GM08714 (cell line): ENCODE data around the gene PRAME.
"Not testable (repeated sequence)": the region's sequence is repeated elsewhere in the genome, so short reads cannot be mapped to it uniquely, and the experiment has no call there.

Source experiments
- H3K4me3 ChIP-seq: fragments of 200-500 bp; sonication (Bioruptor generic); 2 replicates; pipeline ENCODE4 v1.5.1; 2014; ENCODE audit warnings: mild to moderate bottlenecking, low read length, inconsistent platforms
- ZNF274 ChIP-seq: IDR thresholded peaks from 2 replicates; pipeline ENCODE4 v1.6.1; 2012; ENCODE audit warnings: mild to moderate bottlenecking, low read depth, low read length

Gene PRAME

DNA sequence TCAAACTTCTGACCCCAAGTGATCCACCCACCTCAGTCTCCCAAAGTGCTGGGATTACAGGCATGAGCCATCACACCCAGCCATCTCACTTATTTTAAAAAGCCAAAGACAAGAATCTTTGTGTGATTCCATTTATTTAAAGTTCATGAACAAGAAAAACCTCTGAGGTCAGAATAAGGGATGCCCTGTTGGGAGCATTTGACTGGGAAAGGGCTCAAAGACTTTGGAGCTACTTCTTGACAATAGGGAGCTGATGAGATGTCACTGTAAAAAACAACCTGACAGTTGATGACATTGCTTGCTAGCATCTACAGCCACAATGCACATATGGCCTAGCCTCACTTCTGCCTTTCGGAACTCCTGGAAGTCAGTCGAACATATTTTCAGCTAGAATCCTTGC lies 45.4 kb downstream of the PRAME start:
- H3K4me3 ChIP-seq = no peak overlapping the region
- no peak for TF ChIP-seq ZNF274

DNA sequence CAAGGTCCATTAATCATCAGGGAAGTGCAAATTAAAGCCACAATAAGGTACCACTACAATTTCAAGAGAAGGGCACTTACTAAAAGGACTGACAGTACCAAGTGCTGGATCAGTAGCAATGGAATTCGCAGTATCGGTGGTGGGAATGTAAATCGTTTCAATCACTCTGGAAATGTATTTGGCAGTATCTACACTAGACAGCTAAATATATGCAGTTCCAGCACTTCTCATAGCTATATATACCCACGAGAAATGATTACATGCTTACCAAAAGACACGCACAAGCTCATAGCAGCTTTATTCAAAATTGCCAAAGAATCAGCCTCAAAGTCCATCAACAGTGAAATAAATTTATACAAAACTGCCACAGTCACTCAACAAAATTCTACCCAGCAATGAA lies 46.1 kb downstream of the PRAME start:
- no peak overlapping the region for H3K4me3 ChIP-seq
- no peak for TF ChIP-seq ZNF274

GRCh38 chr22:22510833-22511232 lies 48.2 kb downstream of the PRAME start:
- H3K4me3 ChIP-seq = not testable (repeated sequence)

- not testable (repeated sequence) for H3K4me3 ChIP-seq
Observed at GRCh38 chr22:22509912-22510311, 49.2 kb downstream of the PRAME start.

- peak within 1 kb of the TSS; percentile 76 for H3K4me3 ChIP-seq
- TF ChIP-seq ZNF274 = no peak
Observed at GRCh38 chr22:22508274-22509176, 50.5 kb downstream of the PRAME start, which contains the start of gene ZNF280B. TSS of gene ZNF280B (minus strand) at chr22:22508742. CDS start at chr22:22489398, 19,344 bp downstream.

DNA sequence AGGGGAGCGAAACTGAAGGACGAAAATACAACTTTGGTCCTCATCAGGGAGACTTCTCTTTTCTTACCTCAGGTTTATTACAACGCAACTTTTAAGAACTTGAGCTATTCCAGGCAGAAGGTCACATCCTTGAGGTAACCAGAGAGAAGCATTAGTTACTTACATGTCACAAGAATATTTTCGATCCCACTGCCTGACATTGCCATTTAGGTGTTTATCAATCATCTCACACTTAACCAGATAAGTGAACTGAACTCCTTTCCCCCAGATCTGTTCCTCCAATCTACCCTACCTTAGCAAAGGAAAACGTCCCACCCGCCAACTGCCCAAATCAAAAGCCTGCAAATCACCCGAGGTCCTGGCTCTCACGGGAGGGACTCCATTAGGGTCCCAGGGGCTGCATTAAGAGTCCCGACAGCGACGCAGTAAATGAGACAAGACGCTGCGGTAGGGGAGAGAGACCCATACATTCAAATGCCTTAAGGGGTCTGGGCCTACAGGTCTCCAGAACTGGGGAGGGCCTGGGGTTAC lies 51.3 kb downstream of the PRAME start:
- H3K4me3 ChIP-seq = peak overlapping the region; percentile 76
- no peak for TF ChIP-seq ZNF274

DNA sequence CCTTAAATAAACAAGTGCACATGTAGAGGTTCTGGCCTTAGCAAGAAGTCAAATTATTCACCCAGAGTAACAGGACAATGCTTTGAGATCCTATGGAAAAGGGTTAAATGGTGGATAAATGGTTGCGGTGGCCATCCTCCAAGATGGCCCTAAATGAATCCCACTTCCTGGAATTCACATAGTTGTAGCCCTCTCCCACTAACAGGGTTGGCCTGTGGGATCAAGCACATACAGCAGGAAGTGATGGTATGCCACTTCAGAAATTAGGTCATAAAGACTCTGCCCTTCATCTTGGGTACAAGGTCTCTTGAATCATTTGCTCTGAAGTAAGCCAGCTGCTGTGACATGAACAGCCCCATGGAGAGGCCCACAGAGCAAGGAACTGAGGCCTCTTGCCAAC lies 52.3 kb downstream of the PRAME start:
- H3K4me3 ChIP-seq = no peak overlapping the region
- no peak for TF ChIP-seq ZNF274

DNA sequence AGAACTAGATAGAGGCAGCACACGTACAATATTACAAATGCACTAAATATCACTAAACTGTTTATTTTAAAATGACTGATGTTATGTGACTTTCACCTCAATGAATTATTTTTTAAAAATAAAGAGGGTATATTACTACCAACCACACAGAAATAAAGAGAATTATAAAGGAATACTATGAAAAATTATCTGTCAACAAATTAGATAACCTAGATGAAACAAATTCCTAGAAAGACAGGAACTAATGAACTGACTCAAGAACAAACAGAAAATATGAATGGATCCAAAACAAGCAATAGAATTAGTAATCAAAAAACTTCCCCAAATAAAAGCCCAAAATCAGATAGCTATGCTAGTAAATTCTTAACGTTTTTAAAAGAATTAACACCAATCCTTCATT lies 60.8 kb downstream of the PRAME start:
- no peak overlapping the region for H3K4me3 ChIP-seq
- no peak for TF ChIP-seq ZNF274
